ENCODE measurements around the gene PHLPP1. TPM values are rescaled to one million over a fixed set of nuclear protein-coding genes. Genes with fewer than 3 reads are reported as not detected.
A peak's percentile ranks its signal among the peaks of the same experiment; 100 is the strongest.

Gene PHLPP1
- total RNA-seq, 6 experiments from 2014 or later, result 8.6 to 19.3 (median 17.0) TPM

- Histone ChIP-seq H3K27me3 (no peaks in the 10 kb centered on the region), H3K4me3 (no peak overlapping the region), H3K36me3 (no peaks in the 10 kb centered on the region), H3K4me1 (peaks cover 0 to 8% (median 2%) of the 10 kb centered on the region in 4 donors), H3K27ac (no peak overlapping the region), H3K9me3 (no peaks in the 10 kb centered on the region)
- TF ChIP-seq, protein P1, sequence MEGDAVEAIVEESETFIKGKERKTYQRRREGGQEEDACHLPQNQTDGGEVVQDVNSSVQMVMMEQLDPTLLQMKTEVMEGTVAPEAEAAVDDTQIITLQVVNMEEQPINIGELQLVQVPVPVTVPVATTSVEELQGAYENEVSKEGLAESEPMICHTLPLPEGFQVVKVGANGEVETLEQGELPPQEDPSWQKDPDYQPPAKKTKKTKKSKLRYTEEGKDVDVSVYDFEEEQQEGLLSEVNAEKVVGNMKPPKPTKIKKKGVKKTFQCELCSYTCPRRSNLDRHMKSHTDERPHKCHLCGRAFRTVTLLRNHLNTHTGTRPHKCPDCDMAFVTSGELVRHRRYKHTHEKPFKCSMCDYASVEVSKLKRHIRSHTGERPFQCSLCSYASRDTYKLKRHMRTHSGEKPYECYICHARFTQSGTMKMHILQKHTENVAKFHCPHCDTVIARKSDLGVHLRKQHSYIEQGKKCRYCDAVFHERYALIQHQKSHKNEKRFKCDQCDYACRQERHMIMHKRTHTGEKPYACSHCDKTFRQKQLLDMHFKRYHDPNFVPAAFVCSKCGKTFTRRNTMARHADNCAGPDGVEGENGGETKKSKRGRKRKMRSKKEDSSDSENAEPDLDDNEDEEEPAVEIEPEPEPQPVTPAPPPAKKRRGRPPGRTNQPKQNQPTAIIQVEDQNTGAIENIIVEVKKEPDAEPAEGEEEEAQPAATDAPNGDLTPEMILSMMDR (IDR thresholded peaks at IDR 0.05), result no peak
- no peak for TF ChIP-seq POLR2A (IDR thresholded peaks at IDR 0.05)
- WGBS (ENCODE audit: insufficient coverage, low coverage, low lambda C conversion rate, missing lambda C conversion rate), result 83% methylated on average over 6 of the region's 7 CpGs
- ATAC-seq (no peak), DNase-seq (no peak)
- intact Hi-C loops (cut with DNase I), result no loop called here
Measured at GRCh38 chr18:62998443-62998842, 283.1 kb downstream of the PHLPP1 start.

- Histone ChIP-seq H3K4me1 (peaks cover 0 to 8% (median 2%) of the 10 kb centered on the region in 4 donors), H3K4me3 (no peak overlapping the region), H3K27me3 (no peaks in the 10 kb centered on the region), H3K9me3 (no peaks in the 10 kb centered on the region), H3K27ac (peak overlapping the region in 1 of 3 donors; percentile 31), H3K36me3 (no peaks in the 10 kb centered on the region)
- WGBS (ENCODE audit: insufficient coverage, low coverage, low lambda C conversion rate, missing lambda C conversion rate), result 14% methylated on average over 4 of the region's 7 CpGs
- intact Hi-C loops (cut with DNase I), result no loop called here
- TF ChIP-seq, protein P1 (IDR thresholded peaks at IDR 0.05), result no peak
- ATAC-seq, result peak; percentile 91 to 96 (median 93)
- peak; percentile 80 to 84 (median 83) for DNase-seq
Measured at GRCh38 chr18:62999392-62999791, 284.1 kb downstream of the PHLPP1 start.

DNA sequence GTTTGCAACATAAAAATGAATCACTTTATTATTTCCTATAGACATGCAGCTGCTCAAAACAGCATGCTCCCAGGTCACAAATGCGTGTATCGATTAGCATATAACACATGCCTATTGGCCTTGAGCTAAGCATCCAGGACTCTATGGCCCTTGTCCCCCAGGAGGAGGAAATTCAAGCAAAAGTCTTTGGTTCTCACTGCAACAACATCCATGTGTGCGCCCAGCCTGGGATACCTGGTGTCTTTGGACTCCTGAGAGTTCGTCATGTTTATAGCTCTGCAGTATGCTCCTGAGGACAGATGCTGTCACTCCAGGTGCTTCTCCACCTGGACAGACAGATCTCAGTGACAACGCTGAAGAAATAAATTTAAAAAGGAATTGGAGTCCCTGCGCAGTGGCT lies 284.6 kb downstream of the PHLPP1 start:
- no peaks in the 10 kb centered on the region for H3K36me3 ChIP-seq
- TF ChIP-seq, protein P1 (IDR thresholded peaks at IDR 0.05), result no peak
- TF ChIP-seq POLR2A (IDR thresholded peaks at IDR 0.05), result no peak
- peaks cover 0 to 8% (median 2%) of the 10 kb centered on the region in 4 donors for H3K4me1 ChIP-seq
- peak in 1 of 4 donors; percentile 15 for ATAC-seq
- no peak overlapping the region for H3K4me3 ChIP-seq
- no peaks in the 10 kb centered on the region for H3K9me3 ChIP-seq
- no peaks in the 10 kb centered on the region for H3K27me3 ChIP-seq
- DNase-seq, result no peak
- H3K27ac ChIP-seq, result peak overlapping the region in 1 of 3 donors; percentile 8
- 76% methylated on average over 5 of the region's 6 CpGs for WGBS (ENCODE audit: insufficient coverage, low coverage, low lambda C conversion rate, missing lambda C conversion rate)
- intact Hi-C loops (cut with DNase I), result no loop called here

- intact Hi-C loops (cut with DNase I), result no loop called here
- ATAC-seq, result no peak
Measured at GRCh38 chr18:63000839-63001238, 285.5 kb downstream of the PHLPP1 start.

More at GRCh38 chr18:63000839-63001238, 285.5 kb downstream of the PHLPP1 start:
- H3K27ac ChIP-seq, result no peak overlapping the region
- no peaks in the 10 kb centered on the region for H3K36me3 ChIP-seq
- WGBS (ENCODE audit: insufficient coverage, low coverage, low lambda C conversion rate, missing lambda C conversion rate), result 63% methylated on average over 5 of the region's 8 CpGs
- H3K4me1 ChIP-seq, result peaks cover 0 to 8% (median 2%) of the 10 kb centered on the region in 4 donors
- no peaks in the 10 kb centered on the region for H3K9me3 ChIP-seq
- H3K4me3 ChIP-seq, result no peak overlapping the region
- TF ChIP-seq, protein P1 (IDR thresholded peaks at IDR 0.05), result no peak
- no peak for TF ChIP-seq POLR2A (IDR thresholded peaks at IDR 0.05)
- H3K27me3 ChIP-seq, result no peaks in the 10 kb centered on the region
- no peak for DNase-seq
